ENCODE measurements around the gene SPCS2.

SPCS2 gene

DNA sequence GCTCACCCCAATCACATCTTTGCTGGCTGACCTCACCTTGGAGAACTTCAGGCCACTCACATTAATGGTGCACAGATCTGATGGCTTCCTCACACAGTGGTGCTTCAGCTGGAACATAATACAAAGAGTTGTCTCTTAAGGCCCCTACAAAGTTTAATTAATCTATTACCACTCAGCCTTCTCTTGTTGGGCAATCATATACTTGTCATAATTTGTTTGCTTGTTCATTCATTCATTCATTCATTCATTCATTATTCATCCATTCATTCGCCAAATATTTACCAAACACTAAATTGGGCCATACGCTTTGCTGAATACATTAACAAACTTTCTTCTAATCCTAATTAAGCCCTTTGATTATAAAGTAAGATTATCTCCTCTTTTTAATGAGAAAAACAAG lies 15.3 kb upstream of the SPCS2 start:
- in situ Hi-C loops (cut with HindIII; ENCODE audit: low sequenced_read_pairs) = no loop called here
- TF ChIP-seq, protein P1, sequence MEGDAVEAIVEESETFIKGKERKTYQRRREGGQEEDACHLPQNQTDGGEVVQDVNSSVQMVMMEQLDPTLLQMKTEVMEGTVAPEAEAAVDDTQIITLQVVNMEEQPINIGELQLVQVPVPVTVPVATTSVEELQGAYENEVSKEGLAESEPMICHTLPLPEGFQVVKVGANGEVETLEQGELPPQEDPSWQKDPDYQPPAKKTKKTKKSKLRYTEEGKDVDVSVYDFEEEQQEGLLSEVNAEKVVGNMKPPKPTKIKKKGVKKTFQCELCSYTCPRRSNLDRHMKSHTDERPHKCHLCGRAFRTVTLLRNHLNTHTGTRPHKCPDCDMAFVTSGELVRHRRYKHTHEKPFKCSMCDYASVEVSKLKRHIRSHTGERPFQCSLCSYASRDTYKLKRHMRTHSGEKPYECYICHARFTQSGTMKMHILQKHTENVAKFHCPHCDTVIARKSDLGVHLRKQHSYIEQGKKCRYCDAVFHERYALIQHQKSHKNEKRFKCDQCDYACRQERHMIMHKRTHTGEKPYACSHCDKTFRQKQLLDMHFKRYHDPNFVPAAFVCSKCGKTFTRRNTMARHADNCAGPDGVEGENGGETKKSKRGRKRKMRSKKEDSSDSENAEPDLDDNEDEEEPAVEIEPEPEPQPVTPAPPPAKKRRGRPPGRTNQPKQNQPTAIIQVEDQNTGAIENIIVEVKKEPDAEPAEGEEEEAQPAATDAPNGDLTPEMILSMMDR (IDR thresholded peaks at IDR 0.05; ENCODE audit: low read depth, low read length, missing control alignments) = no peak
- no peak for DNase-seq (ENCODE audit: low read depth)
- H3K4me3 ChIP-seq (ENCODE audit: low read depth, low read length) = no peak overlapping the region

DNA sequence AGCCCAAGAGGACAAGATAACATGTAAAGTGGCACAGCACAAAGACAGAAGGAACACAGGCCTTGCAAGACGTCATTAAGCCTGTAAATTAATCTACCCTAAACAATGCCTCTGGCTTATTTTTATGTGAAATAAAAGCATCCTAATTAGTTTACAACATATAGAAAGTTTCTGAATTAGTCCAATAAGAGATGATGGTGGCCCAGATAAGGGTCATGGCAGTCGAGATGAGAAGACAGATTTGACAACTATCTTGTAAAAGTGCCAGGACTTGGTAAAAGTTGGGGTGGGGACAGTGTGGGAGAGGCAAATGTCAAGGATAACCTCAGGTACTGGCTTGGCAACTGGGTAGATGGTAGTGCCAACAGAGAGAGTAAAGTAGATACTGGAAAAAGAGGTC lies 13.8 kb upstream of the SPCS2 start:
- no peak for DNase-seq (ENCODE audit: low read depth)
- no peak overlapping the region for H3K4me3 ChIP-seq (ENCODE audit: low read depth, low read length)
- TF ChIP-seq, protein P1 (IDR thresholded peaks at IDR 0.05; ENCODE audit: low read depth, low read length, missing control alignments) = no peak
- in situ Hi-C loops (cut with HindIII; ENCODE audit: low sequenced_read_pairs) = no loop called here

DNA sequence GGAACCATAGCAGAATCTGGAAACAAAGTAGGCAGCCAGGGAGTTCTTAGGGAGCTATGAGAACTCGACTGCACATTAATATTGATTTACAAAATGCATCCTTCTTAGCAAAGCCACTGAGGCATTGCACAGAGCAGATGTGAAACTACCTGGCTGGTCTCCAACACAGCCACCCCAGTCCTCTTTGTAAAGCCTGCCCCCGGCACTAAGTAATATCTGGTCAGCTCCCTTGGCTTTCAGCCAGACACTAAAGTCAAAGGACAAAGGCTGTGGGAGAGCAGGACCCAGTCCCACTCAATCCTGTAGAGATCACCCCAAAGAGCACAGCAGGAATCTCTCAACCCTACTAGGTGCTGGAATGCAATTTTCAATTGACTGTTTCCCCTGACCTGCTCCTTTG lies 13.0 kb upstream of the SPCS2 start:
- TF ChIP-seq, protein P1 (IDR thresholded peaks at IDR 0.05; ENCODE audit: low read depth, low read length, missing control alignments) = no peak
- in situ Hi-C loops (cut with HindIII; ENCODE audit: low sequenced_read_pairs) = no loop called here
- no peak for DNase-seq (ENCODE audit: low read depth)
- H3K4me3 ChIP-seq (ENCODE audit: low read depth, low read length) = no peak overlapping the region

DNA sequence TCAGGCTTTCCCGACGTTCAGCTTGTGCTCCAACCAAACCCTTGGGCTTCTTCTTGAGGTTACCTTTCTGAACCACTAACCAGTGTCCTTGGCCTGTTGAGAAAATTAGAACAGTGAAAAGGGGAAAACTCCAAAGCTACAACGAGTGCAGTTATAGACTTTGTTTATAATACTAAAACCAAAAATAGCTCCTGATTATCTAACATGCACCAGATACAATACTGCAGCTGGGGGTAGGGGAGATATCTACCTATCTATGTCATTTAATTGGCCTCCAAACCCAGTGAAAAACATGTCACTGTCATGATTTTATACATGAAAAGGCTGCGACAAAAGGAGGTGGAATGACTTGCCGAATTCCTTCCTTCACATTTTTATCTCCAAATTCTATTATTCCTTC lies 12.1 kb upstream of the SPCS2 start:
- no peak for DNase-seq (ENCODE audit: low read depth)
- H3K4me3 ChIP-seq (ENCODE audit: low read depth, low read length) = no peak overlapping the region
- in situ Hi-C loops (cut with HindIII; ENCODE audit: low sequenced_read_pairs) = no loop called here
- TF ChIP-seq, protein P1 (IDR thresholded peaks at IDR 0.05; ENCODE audit: low read depth, low read length, missing control alignments) = no peak

DNA sequence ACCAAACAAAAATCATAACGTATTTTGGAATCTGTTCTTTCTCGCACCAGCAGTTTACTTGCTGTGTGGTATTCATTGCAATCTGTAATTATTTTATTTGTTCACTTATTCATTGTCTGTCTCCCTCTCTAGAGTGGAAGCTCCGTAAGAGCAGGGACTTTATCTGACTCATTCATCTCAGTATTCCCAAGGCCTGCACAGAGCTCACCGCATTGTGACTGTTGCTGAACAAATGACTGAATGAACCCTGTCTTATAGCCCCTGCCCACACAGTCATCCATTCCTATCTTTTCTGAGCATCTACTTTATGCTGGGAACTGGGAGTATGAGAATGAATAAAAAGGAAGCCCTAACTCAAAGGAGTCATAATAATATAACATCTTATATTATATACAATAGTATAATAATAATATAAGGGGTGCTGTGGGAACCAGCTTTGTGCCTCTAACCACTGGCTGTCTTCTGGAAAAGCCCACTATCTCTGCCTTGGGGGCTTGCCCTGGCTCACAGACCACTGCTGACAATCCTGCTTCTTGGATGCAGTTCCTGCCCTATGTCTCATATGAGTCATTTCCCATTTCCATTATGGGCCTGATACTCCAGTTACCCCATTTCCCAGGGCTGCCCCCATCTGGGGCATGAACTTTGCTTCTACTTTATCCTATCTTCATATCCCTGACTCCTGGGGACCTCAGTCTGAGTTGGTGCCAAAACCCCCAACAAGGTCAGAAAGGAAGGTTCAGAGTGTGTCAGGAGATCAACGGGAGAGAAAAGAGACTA lies 11.2 kb upstream of the SPCS2 start:
- TF ChIP-seq, protein P1 (IDR thresholded peaks at IDR 0.05; ENCODE audit: low read depth, low read length, missing control alignments) = no peak
- DNase-seq (ENCODE audit: low read depth) = no peak
- no peak overlapping the region for H3K4me3 ChIP-seq (ENCODE audit: low read depth, low read length)
- in situ Hi-C loops (cut with HindIII; ENCODE audit: low sequenced_read_pairs) = no loop called here

DNA sequence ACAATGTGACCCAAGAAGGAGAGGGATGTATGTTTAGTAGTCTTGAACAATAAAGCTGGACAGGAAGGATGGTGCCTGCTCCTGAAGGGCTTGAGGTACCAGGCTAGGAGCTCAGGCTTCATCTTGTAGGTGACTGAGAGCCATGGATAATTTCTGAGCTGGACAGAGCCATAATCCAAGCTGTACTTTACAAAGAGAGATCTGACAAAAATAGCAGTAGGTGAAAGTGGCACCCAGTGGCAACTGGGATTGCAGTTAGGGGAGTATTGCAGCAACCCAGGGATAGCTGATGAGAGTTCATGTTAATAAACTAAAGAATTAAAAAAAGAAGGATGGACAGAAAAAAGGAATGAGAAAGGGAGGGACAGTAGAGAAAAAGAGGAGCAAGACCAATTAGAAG lies 7.6 kb upstream of the SPCS2 start:
- TF ChIP-seq, protein P1 (IDR thresholded peaks at IDR 0.05; ENCODE audit: low read depth, low read length, missing control alignments) = no peak
- no peak overlapping the region for H3K4me3 ChIP-seq (ENCODE audit: low read depth, low read length)
- no peak for DNase-seq (ENCODE audit: low read depth)
- in situ Hi-C loops (cut with HindIII; ENCODE audit: low sequenced_read_pairs) = no loop called here
